ENCODE measurements around the gene OR2B6.

The OR2B6 gene

DNA sequence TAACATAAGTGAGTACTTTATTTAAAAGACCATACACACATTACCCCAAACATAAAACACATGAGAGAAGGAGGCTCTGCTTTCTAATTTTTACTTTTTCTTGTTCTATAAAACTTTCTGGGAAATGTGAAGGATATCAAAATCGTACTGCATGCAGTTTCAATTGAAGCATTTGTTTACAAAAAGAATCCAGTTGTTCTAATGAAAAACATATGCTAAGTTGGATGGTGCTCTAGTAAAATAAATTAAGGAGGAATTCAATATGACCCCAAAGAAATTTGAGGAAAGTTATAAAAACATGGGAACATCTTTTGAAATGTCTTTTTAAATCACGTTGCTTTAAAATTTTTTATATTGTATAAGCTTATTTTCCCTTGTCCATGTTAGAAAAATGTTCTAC lies 37.6 kb downstream of the OR2B6 start:
- DNase-seq (ENCODE audit: extremely low read depth in 1 of 2, low read depth in 1 of 2): no peak

DNA sequence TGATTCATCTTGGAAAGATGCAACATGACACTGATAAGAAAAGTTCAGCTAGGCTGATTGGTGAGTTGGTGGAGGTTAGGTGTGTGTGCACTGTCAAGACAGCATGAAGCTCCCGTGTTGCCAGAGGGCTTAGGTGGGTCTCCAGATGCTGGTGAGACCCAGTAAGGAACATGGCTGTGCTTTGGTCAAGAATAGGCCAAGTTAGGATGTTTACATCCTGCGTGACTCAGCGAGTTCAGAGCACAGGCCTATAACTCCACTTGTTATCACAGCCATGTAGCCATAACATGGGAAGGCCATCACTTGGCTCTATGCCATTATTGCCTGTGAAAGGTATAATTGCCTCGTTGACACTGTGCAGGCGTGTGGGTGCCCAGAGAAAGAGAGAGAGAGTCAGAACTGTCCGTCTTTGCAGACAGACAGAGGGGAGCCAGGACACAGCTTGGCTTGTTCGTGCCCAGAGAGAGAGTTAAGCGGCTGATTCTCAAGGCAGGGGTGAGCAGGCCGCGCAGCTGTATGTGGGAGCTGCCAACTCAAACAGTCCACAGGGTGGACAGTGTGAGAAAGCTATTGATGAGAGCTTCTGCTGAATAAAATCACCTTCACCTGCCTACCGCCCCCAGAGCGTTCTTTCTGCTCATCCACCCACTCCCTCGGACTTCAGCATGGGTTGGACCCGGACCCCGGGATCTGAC lies 43.5 kb downstream of the OR2B6 start:
- DNase-seq (ENCODE audit: extremely low read depth in 1 of 2, low read depth in 1 of 2): no peak

DNA sequence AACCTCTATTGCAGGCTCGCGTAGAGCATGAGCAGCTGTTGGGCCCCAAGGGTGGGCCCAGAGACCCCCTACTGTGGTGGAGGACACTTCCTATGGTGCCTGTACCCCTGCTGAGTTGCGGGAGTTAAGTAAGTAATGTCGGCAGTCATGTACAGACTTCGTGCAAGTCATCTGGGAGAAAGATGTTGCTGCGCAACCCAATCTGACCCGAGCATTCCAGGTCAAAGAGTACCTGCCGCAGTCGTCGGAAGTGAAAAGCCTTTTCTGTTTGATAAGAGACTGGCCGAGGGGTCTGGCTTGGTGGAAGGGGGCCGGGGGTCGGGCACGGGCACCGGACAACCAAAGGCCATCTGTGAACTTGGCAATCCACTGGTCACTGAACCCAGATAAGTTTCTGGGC lies 44.3 kb downstream of the OR2B6 start:
- no peak for DNase-seq (ENCODE audit: extremely low read depth in 1 of 2, low read depth in 1 of 2)

DNA sequence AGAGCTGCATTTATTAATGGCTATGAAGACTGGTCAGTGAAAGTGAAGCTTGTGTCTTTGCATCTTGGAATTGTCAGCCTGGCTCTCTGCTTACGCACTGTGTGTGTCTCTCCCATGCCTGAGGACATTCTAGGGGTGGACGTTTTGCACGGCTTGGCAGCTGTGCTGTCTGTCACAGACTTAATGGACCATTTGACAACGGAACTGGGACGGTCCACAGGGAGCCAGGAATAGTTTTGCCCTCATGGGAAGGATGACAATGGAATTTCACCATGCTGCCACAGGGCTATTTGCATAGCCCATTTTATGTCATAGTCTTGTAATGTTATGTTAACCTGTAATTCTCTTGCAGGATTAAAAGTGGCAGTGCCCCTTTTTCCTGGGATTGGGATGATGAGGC lies 44.7 kb downstream of the OR2B6 start:
- DNase-seq (ENCODE audit: extremely low read depth in 1 of 2, low read depth in 1 of 2): no peak

DNA sequence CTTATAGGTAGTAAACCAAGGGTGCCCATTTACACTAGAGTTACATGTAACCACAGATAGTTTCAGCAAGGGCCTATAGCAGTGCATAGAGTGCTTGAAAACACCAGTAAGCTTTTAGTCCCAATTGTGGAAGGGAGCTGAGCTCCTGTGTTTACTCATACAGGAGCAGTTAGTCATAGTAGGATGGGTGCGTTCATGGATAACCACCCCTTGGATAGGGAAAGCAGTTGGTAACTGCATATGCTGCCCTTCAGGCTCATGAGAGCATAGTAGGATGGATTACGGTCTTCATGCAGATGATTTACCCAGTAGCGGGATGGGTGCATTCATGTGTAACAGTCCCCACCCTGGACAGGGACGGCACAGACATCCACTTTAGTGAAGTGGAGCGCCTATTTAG lies 45.1 kb downstream of the OR2B6 start:
- no peak for DNase-seq (ENCODE audit: extremely low read depth in 1 of 2, low read depth in 1 of 2)

DNA sequence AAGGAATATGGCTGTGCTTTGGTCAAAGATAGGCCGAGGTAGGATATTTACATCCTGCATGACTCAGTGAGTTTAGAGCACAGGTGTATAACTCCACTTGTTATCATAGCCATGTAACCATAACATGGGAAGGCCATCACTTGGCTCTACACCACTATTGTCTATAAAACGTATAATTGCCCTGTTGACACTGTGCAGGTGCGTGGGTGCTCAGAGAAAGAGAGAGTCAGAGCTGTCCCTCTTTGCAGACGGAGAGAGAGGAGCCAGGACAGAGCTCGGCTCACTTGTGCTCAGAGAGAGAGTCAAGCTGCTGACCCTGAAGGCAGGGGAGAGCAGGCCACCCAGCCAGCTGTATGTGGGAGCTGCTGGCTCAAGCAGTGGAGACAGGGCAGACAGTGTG lies 46.0 kb downstream of the OR2B6 start:
- DNase-seq (ENCODE audit: extremely low read depth in 1 of 2, low read depth in 1 of 2): no peak

DNA sequence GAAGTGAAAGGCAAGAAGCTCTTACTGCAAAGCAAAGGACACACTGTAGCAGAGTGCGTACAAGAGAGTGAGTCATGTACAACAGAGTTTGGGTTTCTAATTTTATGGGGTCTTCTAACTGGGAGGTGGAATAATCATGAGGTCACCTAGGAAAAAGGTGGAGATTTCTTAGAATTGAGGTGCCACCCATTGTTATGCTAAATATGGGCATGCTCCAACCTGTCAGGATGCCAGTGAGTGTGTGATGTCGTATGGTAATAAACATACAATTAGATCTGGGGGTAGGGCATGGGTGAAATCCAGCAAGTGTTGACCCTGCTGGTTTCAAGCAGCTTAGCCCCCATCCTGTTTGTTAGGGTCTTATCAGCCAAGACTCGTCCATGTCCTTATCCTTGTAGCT lies 46.6 kb downstream of the OR2B6 start:
- DNase-seq (ENCODE audit: extremely low read depth in 1 of 2, low read depth in 1 of 2): no peak

DNA sequence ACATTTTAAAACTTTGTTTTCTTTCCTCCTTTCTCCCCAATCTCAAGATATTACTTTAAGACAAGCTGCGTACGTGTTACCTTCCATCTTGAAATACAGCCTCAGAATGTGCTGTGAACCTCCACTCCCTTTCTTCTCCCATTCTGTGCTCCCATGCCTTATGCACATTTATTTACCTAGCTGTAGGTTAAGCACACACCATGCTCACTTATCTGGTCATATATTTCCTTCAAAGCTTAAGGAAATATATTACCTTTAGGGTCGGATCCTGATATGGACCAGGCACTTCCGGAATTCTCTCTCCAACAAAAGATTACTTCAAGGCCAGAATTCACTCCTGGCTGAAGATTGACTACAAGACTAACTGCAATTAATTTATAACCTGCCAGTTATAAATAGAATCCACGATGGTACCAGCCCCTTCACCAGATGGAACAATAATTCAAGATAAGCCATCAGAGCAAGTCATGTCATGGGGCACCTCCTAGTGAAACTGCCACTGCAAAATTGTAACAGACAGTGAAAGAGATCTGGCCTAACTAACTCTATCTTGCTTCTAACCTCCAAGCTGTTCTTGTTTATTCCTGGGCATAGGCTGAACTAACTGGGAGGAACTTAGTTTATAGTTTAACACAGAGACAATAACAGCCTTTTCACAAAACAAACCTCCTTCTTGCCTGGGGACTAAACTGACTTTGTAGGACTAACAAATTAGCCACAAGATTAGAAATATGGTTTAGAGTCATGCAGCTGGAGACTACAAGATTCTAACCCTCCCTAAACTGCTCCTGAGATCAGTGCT lies 47.5 kb downstream of the OR2B6 start:
- DNase-seq (ENCODE audit: extremely low read depth in 1 of 2, low read depth in 1 of 2): no peak

DNA sequence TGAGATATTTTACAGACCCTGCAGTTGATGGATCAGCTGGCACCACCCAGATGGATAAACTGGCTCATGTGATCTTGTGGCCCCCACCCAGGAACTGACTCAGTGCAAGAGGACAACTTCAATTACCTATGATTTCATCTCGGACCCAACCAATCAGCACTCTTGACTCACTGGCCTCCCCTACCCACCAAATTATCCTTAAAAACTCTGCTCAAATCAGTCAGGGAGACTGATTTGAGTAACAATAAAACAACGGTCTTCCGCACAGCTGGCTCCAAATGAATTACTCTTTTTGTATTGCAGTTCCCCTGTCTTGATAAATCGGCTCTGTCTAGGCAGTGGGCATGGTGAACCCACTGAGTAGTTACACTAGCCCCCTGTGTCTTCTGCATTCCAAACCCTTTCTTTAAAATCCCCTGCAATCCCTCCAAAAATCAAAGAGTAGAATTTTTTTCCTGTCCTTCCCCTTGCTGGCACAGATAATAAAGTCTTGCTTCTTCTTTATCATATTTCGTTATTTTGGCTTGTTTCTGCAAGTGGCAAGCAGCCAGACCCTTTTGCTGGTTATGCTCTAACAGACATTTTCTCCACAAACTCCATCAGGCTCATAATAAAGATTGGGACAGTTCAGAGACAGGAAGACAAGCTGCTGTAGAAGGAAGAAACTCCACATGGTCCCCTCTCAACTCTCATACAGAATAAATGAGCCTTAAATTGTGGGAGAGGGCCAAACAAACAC lies 48.3 kb downstream of the OR2B6 start:
- no peak for DNase-seq (ENCODE audit: extremely low read depth in 1 of 2, low read depth in 1 of 2)

DNA sequence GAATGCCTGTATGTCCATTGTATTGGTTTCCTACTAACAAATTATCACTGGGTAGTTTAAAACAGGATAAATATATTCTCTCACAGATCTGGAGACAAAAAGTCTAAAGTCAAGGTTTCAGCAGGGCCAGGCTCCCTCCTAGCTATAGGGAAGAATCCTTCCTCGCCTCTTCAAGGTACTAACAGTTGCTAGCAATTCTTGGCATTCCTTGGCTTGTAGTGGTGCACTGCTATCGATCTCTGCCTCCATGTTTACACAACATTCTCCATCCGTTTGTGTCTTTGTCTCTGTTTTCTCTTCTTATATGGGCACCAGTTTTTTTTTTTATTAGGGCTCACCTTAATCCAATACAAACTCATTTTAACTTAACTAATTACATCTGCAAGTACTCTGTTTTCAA lies 48.9 kb downstream of the OR2B6 start:
- no peak for DNase-seq (ENCODE audit: extremely low read depth in 1 of 2, low read depth in 1 of 2)
